HG02981 (cell line): ENCODE results near the gene YKT6.

ENCODE experiments used
- ATAC-seq: cut with Tn5 transposase; IDR thresholded peaks from one replicate; pipeline ENCODE4 v1.9.1; 2021; ENCODE audit warnings: mild to moderate bottlenecking, moderate library complexity; ENCODE audit not compliant: unreplicated experiment

Gene YKT6

DNA sequence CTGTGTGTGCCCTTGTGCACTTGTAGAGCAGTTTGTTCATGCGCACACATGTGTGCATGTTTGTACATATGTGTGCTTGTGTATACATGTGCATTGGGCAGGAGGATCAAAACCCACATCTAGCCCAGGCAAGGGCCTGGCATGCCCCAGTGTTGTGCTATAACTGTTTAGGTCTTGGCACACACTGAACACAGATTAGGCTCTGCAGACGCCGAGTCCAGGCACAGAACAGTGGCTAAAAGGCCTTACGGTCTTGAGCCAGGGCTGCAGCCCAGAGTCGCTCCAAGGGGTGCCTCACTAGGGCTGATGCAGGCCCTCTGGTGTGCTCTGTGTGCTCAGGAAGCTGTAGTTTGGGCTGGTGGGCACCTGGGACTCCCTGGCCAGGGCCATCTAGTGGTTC, 55.7 kb downstream of the YKT6 start:
- no peak for ATAC-seq

GRCh38 chr7:44257213-44257612, 56.4 kb downstream of the YKT6 start:
- ATAC-seq: no peak

GRCh38 chr7:44257618-44258422, 57.0 kb downstream of the YKT6 start:
- peak; percentile 85 for ATAC-seq

DNA sequence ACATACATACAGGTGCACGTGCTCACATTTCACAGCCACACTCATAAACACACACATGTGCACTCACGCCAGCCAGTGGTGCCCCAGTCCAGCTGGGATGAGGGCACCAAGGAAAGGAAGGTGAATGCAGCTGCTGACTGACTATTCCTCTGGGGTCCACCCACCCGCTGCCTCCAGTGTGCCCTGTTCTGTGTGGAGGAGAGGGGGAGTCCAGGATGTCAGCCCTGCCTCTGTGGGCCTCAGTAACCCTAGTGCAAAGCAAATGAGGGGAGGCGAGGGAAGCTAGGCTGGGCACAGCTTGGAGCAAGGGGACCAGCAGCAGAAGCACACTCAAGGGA, 57.6 kb downstream of the YKT6 start:
- no peak for ATAC-seq

DNA sequence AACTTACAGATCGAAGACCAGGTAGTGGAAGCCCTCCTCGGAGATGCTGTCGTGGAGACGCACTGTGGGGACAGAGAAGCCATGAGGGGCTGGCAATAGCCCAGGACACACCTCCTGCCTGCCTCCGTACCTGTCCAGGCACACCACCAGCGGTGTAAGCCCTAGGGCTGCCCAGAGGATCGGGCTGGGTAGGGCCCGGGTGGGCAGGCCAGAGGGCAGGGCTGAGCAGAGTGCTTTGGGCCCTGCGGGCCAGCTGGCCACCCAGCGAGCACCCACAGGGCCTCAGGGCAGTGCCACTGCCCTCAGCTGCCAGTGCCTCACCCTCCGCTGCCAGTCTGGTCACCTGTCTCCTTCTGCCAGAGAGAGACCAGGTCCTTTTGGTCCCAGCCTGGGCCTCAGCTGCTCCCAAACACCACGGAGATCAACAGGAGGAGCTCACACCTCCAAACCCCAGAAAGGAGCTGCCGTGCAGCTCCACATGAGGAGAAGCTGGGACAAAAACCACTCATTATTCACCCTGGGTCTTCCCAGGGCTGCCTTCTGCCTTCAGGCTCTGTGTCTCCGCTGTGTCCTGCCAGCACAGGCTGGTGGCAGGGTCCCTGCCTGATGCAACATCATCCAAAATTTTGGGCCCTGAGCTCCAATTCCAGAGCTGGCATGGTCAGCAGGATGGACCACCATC, 58.2 kb downstream of the YKT6 start:
- no peak for ATAC-seq

DNA sequence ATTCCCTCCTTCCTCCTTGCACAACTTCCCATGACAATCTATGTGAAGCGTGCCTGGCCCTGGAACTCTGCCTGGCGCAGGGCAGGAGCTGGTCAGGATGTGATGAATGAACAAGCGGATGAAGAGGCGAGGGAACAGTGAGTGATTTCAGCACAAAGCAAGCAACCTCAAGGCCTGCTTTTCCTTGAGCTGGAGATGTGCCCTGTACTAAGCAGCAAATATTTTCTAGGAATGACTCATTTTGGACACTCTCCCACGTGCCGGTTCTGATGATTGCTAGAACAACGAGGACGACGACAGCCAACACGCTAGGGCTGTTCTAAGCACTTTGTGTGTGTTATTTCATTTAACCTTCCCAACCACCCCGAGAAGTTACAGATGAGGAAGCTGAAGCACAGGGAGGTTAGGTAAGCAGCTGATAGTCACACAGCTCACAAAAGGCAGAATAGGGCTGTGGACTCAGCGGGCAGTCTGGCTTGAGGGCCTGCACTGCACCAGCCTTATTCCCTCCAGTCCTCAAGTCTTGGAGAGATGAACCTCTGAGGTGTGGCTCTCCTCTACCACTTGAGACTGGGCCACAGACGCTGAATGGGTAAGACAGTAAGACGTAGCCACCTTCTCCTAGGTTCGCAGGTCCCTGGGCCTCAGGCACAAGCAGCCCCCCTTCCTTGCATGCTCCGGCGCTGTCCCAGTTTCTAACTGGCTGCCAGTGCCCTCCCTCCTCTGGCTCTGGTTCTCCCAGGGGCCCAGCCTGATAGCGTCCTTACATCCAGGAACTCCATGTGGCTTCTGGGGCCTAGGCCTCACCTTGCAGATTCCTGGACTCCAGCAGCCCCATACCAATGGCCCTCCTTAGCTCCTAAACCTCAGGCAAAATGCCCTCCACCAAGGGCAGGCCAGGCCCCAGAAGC, 59.0 kb downstream of the YKT6 start:
- ATAC-seq: no peak

- ATAC-seq: no peak
These were observed 60.5 kb downstream of the YKT6 start for GRCh38 chr7:44261240-44261639.

DNA sequence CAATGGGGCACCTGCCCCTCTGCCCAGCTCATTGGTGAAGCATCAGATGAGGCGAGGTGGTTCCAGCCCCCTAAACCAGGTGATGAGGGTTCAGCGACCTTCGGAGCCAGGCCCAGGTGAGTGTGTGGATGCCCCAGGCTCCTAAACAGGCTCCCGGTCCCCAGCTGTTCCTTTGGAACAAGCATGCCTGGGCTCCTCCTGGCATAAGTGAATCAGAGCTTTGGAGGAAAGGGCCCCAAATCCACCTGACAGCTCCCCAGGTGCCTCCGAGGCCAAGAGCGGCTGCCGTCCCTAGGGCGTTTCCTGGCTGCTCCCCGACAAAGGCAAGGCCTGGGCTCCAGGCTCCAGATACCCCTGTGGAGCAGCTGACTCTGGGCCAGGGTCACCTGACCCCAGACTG, 61.3 kb downstream of the YKT6 start:
- no peak for ATAC-seq

DNA sequence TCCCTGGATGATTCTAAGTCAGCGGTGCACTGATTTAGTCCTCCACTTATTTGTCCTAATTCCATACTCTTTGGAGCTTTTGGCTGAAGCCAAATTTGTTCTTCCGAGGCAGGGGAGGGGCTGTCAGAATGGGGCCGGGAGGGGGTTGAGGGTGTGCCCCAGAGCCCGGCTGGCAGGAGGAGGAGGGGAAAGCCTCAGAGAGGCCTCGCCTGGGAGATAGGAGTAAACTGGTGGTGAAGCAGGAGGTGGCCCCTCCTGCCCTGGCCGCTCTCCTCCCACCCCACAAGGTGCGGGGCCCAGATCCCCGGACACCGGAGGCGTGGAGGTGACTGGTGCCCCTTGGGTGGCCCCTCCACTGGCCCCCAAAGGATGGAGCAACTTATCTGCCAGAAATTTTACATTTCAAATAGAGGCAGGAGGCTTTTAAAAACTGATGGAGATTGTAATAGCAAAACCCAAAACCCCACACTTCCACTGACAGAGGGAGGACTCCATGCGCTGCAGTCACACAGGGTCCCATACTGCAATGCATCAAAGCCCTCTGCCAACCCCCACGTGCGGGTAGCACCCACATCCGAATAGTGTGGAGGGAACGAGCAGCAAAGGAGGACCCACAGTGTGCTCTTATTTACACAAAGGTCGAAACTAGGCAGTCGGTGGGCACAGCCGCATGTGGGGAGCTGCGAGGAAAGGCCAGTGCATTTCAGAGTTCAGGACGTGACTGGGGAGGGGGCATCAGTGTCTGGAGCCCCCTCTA, 62.7 kb downstream of the YKT6 start:
- ATAC-seq: no peak
